Natural killer cell (primary cell): ENCODE results near the gene PLCH1. TPM values are rescaled to one million over a fixed set of nuclear protein-coding genes. Genes with fewer than 3 reads are reported as not detected.

ENCODE experiments used
- ATAC-seq, 3 donors: fragments of 150-1000 bp in 2 of 3; fragments of 200-7000 bp in 1 of 3; cut with Tn5 transposase; 1 replicate in 1 of 3; 2 replicates in 2 of 3; pipeline ENCODE4 v1.10.0; 2021; ENCODE audit warnings: mild to moderate bottlenecking in 2 of 3, moderate library complexity in 2 of 3
- DNase-seq, 2 donors: peaks; one replicate each; pipeline versions ENCODE4 v3.0.0 to v3.0.0-alpha.2; 2013 to 2021; ENCODE audit warnings: mixed read lengths in 1 of 2
- H3K27ac ChIP-seq: one replicate; pipeline ENCODE4 v1.5.1; 2013; ENCODE audit warnings: mild to moderate bottlenecking, low read length
- H3K27me3 ChIP-seq: one replicate; pipeline ENCODE4 v1.6.1; 2013; ENCODE audit warnings: low read length; ENCODE audit not compliant: control insufficient read depth, insufficient read depth
- H3K36me3 ChIP-seq: one replicate; pipeline ENCODE4 v1.6.1; 2013; ENCODE audit warnings: low read length; ENCODE audit not compliant: control insufficient read depth, insufficient read depth
- H3K4me1 ChIP-seq: one replicate; pipeline ENCODE4 v1.6.1; 2013; ENCODE audit warnings: low read length; ENCODE audit not compliant: control insufficient read depth, insufficient read depth
- H3K4me3 ChIP-seq: one replicate; pipeline ENCODE4 v1.5.1; 2013; ENCODE audit warnings: low read length
- H3K9me3 ChIP-seq: one replicate; pipeline ENCODE4 v1.6.1; 2013; ENCODE audit warnings: low read length; ENCODE audit not compliant: control insufficient read depth, insufficient read depth
- H3K27ac Mint-ChIP-seq, 2 donors: one replicate each; pipeline ENCODE4 v1.8.0; 2022; ENCODE audit warnings: mild to moderate bottlenecking in 2 of 2, mixed read lengths in 2 of 2, moderate library complexity in 1 of 2
- H3K27me3 Mint-ChIP-seq, 2 donors: one replicate each; pipeline ENCODE4 v1.8.0; 2022; ENCODE audit warnings: low read depth in 2 of 2, mixed read lengths in 2 of 2
- H3K36me3 Mint-ChIP-seq: one replicate; pipeline ENCODE4 v1.8.0; 2022; ENCODE audit warnings: mixed read lengths
- H3K4me1 Mint-ChIP-seq, 2 donors: one replicate each; pipeline ENCODE4 v1.8.0; 2022; ENCODE audit warnings: mixed read lengths in 2 of 2
- H3K4me3 Mint-ChIP-seq: one replicate; pipeline ENCODE4 v1.8.0; 2022; ENCODE audit warnings: mild to moderate bottlenecking, moderate library complexity, mixed read lengths
- H3K9me3 Mint-ChIP-seq, 2 donors: one replicate each; pipeline ENCODE4 v1.8.0; 2022; ENCODE audit warnings: mixed read lengths in 2 of 2
- CTCF ChIP-seq: fragments of 200-600 bp; IDR thresholded peaks from one replicate; pipeline ENCODE4 v1.8.0; 2022; ENCODE audit warnings: antibody characterized with exemption
- WGBS: methylation state at CpG from one replicate; pipeline ENCODE4 v1.1.7; 2013; ENCODE audit warnings: missing lambda C conversion rate; ENCODE audit not compliant: insufficient coverage; 5-methylcytosine and 5-hydroxymethylcytosine counted together
- intact Hi-C: fragments of 100-400 bp; cut with micrococcal nuclease; formaldehyde crosslinking; loops from one replicate; pipeline ENCODE4 v1.14.2; 2022
- total RNA-seq, 4 donors: library from RNA; stranded (reverse); fragments of 120-200 nt in 1 of 4; gene quantifications; one replicate each; pipeline versions ENCODE4 v1.2.3 to v1.2.4, GENCODE V29; 2013 to 2022

The PLCH1 gene
- total RNA-seq, 3 donors from 2014 or later (not counting 1 experiment from before 2014, with no cell fraction given), result 0.05 to 0.26 (median 0.08) TPM

GRCh38 chr3:155516439-155516838 lies 228.4 kb downstream of the PLCH1 start:
- H3K27me3 ChIP-seq, result no peaks in the 10 kb centered on the region
- WGBS, result 67% methylated on average over 2 of the region's 2 CpGs
- H3K27ac Mint-ChIP-seq, result no peak overlapping the region
- no peaks in the 10 kb centered on the region for H3K27me3 Mint-ChIP-seq
- H3K36me3 Mint-ChIP-seq, result no peaks in the 10 kb centered on the region
- ATAC-seq (no peak), DNase-seq (no peak)
- intact Hi-C loops, result no loop called here
- H3K4me3 Mint-ChIP-seq, result no peak overlapping the region
- peaks cover 6 to 11% of the 10 kb centered on the region in 2 donors for H3K9me3 Mint-ChIP-seq
- H3K27ac ChIP-seq, result no peak overlapping the region
- no peaks in the 10 kb centered on the region for H3K4me1 Mint-ChIP-seq
- no peaks in the 10 kb centered on the region for H3K36me3 ChIP-seq
- H3K9me3 ChIP-seq, result no peaks in the 10 kb centered on the region
- no peak for TF ChIP-seq CTCF
- H3K4me1 ChIP-seq, result no peaks in the 10 kb centered on the region
- H3K4me3 ChIP-seq, result no peak overlapping the region

GRCh38 chr3:155512867-155513261 lies 232.0 kb downstream of the PLCH1 start:
- no peaks in the 10 kb centered on the region for H3K9me3 ChIP-seq
- H3K9me3 Mint-ChIP-seq, result peaks cover 6 to 11% of the 10 kb centered on the region in 2 donors
- H3K27me3 Mint-ChIP-seq, result no peaks in the 10 kb centered on the region
- no peaks in the 10 kb centered on the region for H3K27me3 ChIP-seq
- TF ChIP-seq CTCF, result no peak
- H3K27ac Mint-ChIP-seq, result no peak overlapping the region
- H3K4me3 Mint-ChIP-seq, result no peak overlapping the region
- no peak for DNase-seq
- no peak for ATAC-seq
- H3K4me1 ChIP-seq, result no peaks in the 10 kb centered on the region
- H3K4me3 ChIP-seq, result no peak overlapping the region
- WGBS, result 87% methylated on average over 5 of the region's 5 CpGs
- H3K36me3 ChIP-seq, result no peaks in the 10 kb centered on the region
- H3K4me1 Mint-ChIP-seq, result no peaks in the 10 kb centered on the region
- intact Hi-C loops, result no loop called here
- no peaks in the 10 kb centered on the region for H3K36me3 Mint-ChIP-seq
- H3K27ac ChIP-seq, result no peak overlapping the region

- Mint-ChIP-seq H3K36me3 (no peaks in the 10 kb centered on the region), H3K9me3 (peaks cover 6 to 11% of the 10 kb centered on the region in 2 donors), H3K27me3 (no peaks in the 10 kb centered on the region), H3K4me1 (no peaks in the 10 kb centered on the region), H3K4me3 (no peak overlapping the region), H3K27ac (no peak overlapping the region)
- no peaks in the 10 kb centered on the region for H3K9me3 ChIP-seq
- intact Hi-C loops, result no loop called here
- DNase-seq (no peak), ATAC-seq (no peak)
- TF ChIP-seq CTCF, result no peak
- WGBS, result 90% methylated on average over 7 of the region's 8 CpGs
- no peaks in the 10 kb centered on the region for H3K4me1 ChIP-seq
- no peaks in the 10 kb centered on the region for H3K36me3 ChIP-seq
- H3K4me3 ChIP-seq, result no peak overlapping the region
- no peak overlapping the region for H3K27ac ChIP-seq
- no peaks in the 10 kb centered on the region for H3K27me3 ChIP-seq
Observed at GRCh38 chr3:155512175-155512866, 232.6 kb downstream of the PLCH1 start.

- no peaks in the 10 kb centered on the region for H3K36me3 ChIP-seq
- H3K4me3 ChIP-seq, result no peak overlapping the region
- Mint-ChIP-seq H3K27me3 (no peaks in the 10 kb centered on the region), H3K27ac (no peak overlapping the region), H3K9me3 (peaks cover 0 to 3% of the 10 kb centered on the region in 2 donors), H3K4me3 (no peak overlapping the region), H3K36me3 (no peaks in the 10 kb centered on the region), H3K4me1 (no peaks in the 10 kb centered on the region)
- no peaks in the 10 kb centered on the region for H3K27me3 ChIP-seq
- TF ChIP-seq CTCF, result no peak
- ATAC-seq, result no peak
- DNase-seq, result no peak
- H3K4me1 ChIP-seq, result no peaks in the 10 kb centered on the region
- intact Hi-C loops, result no loop called here
- no peak overlapping the region for H3K27ac ChIP-seq
- 86% methylated on average over 1 of the region's 1 CpG for WGBS
- H3K9me3 ChIP-seq, result no peaks in the 10 kb centered on the region
Observed at GRCh38 chr3:155504682-155505081, 240.2 kb downstream of the PLCH1 start.
